B cell (primary cell): ENCODE measurements around the gene BCDIN3D. TPM values are rescaled to one million over a fixed set of nuclear protein-coding genes. Genes with fewer than 3 reads are reported as not detected.

Source experiments
- ATAC-seq: fragments of 200-7000 bp; cut with Tn5 transposase; one replicate; pipeline ENCODE4 v1.10.0; 2021; ENCODE audit warnings: low read depth, mild to moderate bottlenecking, moderate number of reproducible peaks, moderate library complexity
- CTCF ChIA-PET: fragments of 350-600 bp; sonication (Branson Sonifier 250); formaldehyde crosslinking; loops from one replicate; lab custom pipeline; 2021; ENCODE audit warnings: antibody characterized with exemption, inconsistent platforms; lab: Charles Lee
- POLR2A ChIA-PET: fragments of 350-600 bp; sonication (Branson Sonifier 250); formaldehyde crosslinking; loops from one replicate; lab custom pipeline; 2021; ENCODE audit warnings: antibody characterized with exemption; lab: Charles Lee
- DNase-seq: peaks from one replicate; pipeline ENCODE4 v3.0.0; 2013
- H2AFZ ChIP-seq: 2 replicates; pipeline ENCODE4 v1.6.1; 2012; ENCODE audit warnings: mild to moderate bottlenecking, low read depth, low read length; ENCODE audit not compliant: insufficient read depth, poor library complexity, severe bottlenecking
- H3K27ac ChIP-seq, 2 donors: 1 replicate in 1 of 2; 2 replicates in 1 of 2; pipeline ENCODE4 v1.5.1; 2012 to 2013; ENCODE audit warnings: low read length in 2 of 2, mild to moderate bottlenecking in 2 of 2, moderate library complexity in 1 of 2
- H3K27me3 ChIP-seq, 4 experiments: fragments of 200-600 bp in 1 of 4; sonication (generic) in 1 of 4; replicated peaks in 1 of 4; 1 replicate in 2 of 4; 2 replicates in 2 of 4; pipeline versions ENCODE4 v1.6.1 to v1.7.0; 2013 to 2016; ENCODE audit warnings: low read length in 3 of 4, mild to moderate bottlenecking in 2 of 4, mixed read lengths in 1 of 4, moderate library complexity in 1 of 4; ENCODE audit not compliant: insufficient read depth in 4 of 4, control insufficient read depth in 3 of 4; ENCODE audit errors: control extremely low read depth in 1 of 4
- H3K36me3 ChIP-seq, 2 experiments: replicated peaks in 1 of 2; 1 replicate in 1 of 2; 2 replicates in 1 of 2; pipeline versions ENCODE4 v1.6.1 to v1.7.1; 2013; ENCODE audit warnings: low read length in 1 of 2; ENCODE audit not compliant: insufficient read depth in 2 of 2, control insufficient read depth in 1 of 2; ENCODE audit errors: control extremely low read depth in 1 of 2, extremely low read depth in 1 of 2
- H3K4me1 ChIP-seq, 2 donors: fragments of 200-600 bp in 1 of 2; sonication (generic) in 1 of 2; 1 replicate in 1 of 2; 2 replicates in 1 of 2; pipeline versions ENCODE4 v1.5.1 to v1.6.1; 2013 to 2017; ENCODE audit warnings: low read length in 2 of 2; ENCODE audit not compliant: control insufficient read depth in 2 of 2, insufficient read depth in 2 of 2
- H3K4me2 ChIP-seq: replicated peaks from 2 replicates; pipeline ENCODE3; 2012; ENCODE audit warnings: mild to moderate bottlenecking, low read depth, low read length; ENCODE audit not compliant: poor library complexity, severe bottlenecking
- H3K4me3 ChIP-seq, 5 experiments: fragments of 200-600 bp in 1 of 5; sonication (generic) in 1 of 5; 1 replicate in 3 of 5; 2 replicates in 2 of 5; pipeline versions ENCODE4 v1.5.1 to v1.7.0; 2011 to 2016; ENCODE audit warnings: low read length in 4 of 5, mild to moderate bottlenecking in 4 of 5, low read depth in 2 of 5, control low read depth in 1 of 5, moderate library complexity in 1 of 5; ENCODE audit not compliant: insufficient read depth in 1 of 5; ENCODE audit errors: control extremely low read depth in 1 of 5, extremely low read depth in 1 of 5
- H3K79me2 ChIP-seq: fragments of 200-600 bp; sonication (generic); one replicate; pipeline ENCODE4 v1.6.0; 2016; ENCODE audit warnings: low read length; ENCODE audit not compliant: control insufficient read depth, insufficient read depth
- H3K9ac ChIP-seq: fragments of 200-600 bp; sonication (generic); 2 replicates; pipeline ENCODE4 v1.6.1; 2017; ENCODE audit warnings: mild to moderate bottlenecking, low read length, moderate library complexity
- H3K9me3 ChIP-seq, 3 donors: one replicate each; pipeline versions ENCODE4 v1.6.1 to v1.7.1; 2013; ENCODE audit warnings: low read length in 2 of 3; ENCODE audit not compliant: control insufficient read depth in 2 of 3, insufficient read depth in 1 of 3; ENCODE audit errors: control extremely low read depth in 1 of 3
- H4K20me1 ChIP-seq: 2 replicates; pipeline ENCODE4 v1.6.0; 2012; ENCODE audit warnings: mild to moderate bottlenecking, low read length; ENCODE audit not compliant: insufficient read depth, control insufficient read depth, poor library complexity, severe bottlenecking
- H3K27ac Mint-ChIP-seq: one replicate; pipeline ENCODE4 v1.8.0; 2021; ENCODE audit warnings: mixed read lengths
- H3K27me3 Mint-ChIP-seq: one replicate; pipeline ENCODE4 v1.8.0; 2021; ENCODE audit warnings: mixed read lengths
- H3K4me1 Mint-ChIP-seq: one replicate; pipeline ENCODE4 v1.8.0; 2021; ENCODE audit warnings: mixed read lengths
- H3K4me3 Mint-ChIP-seq: one replicate; pipeline ENCODE4 v1.8.0; 2021; ENCODE audit warnings: mixed read lengths
- H3K9me3 Mint-ChIP-seq: one replicate; pipeline ENCODE4 v1.8.0; 2022; ENCODE audit warnings: mixed read lengths; ENCODE audit not compliant: insufficient read depth
- EZH2 ChIP-seq: IDR thresholded peaks from 2 replicates; pipeline ENCODE4 v1.6.1; 2012; ENCODE audit warnings: borderline replicate concordance, low read depth, mild to moderate bottlenecking, moderate library complexity, low read length; ENCODE audit not compliant: insufficient read depth, poor library complexity, severe bottlenecking
- WGBS: methylation state at CpG from one replicate; pipeline ENCODE4 v1.1.5; 2013; ENCODE audit warnings: missing lambda C conversion rate; ENCODE audit not compliant: insufficient coverage; 5-methylcytosine and 5-hydroxymethylcytosine counted together
- intact Hi-C: fragments of 100-400 bp; cut with micrococcal nuclease; formaldehyde crosslinking; loops from one replicate; pipeline ENCODE4 v1.10.0; 2022
- polyA plus RNA-seq: library from polyadenylated mRNA; depleted of rRNA; stranded (reverse); fragments of >200 nt; gene quantifications from 2 replicates; pipeline ENCODE4 v1.2.3, GENCODE V29; 2012
- total RNA-seq, 2 donors: library from RNA; stranded (reverse); fragments of 120-200 nt in 1 of 2; gene quantifications; 1 replicate in 1 of 2; 2 replicates in 1 of 2; pipeline versions ENCODE4 v1.2.3 to v1.2.4, GENCODE V29; 2013 to 2022
- TF ChIP-seq, protein P1 (sequence below): fragments of 200-600 bp; IDR thresholded peaks from one replicate; pipeline ENCODE4 v1.8.0; 2022; ENCODE audit warnings: antibody characterized with exemption, mild to moderate bottlenecking

Gene BCDIN3D
- total and polyA plus RNA-seq, 2 donors (not counting 1 experiment from before 2014, with no cell fraction given) = 2.0 to 17.4 TPM

DNA sequence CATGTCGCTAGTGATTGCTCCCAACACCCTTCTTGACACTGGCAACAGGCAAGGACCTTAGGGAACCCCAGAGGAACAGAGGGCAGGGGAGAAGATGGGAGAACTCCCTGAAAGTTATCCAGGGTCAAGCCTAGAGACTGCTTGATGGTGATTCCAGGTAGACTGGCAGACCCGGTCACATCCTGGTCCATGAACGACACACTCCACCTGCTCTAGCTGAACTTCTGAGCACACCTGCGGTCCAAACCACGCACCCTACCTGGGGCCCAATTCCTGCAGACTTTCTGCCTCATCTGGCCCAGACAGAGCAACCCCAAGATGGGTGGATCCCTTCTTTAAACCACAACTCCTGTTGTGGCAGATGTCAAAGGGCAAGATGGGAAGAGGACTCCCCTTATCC, 48.9 kb downstream of the BCDIN3D start:
- 96% methylated on average over 4 of the region's 5 CpGs for WGBS
- ChIA-PET CTCF (no interaction called here), POLR2A (no interaction called here)
- ATAC-seq (no peak), DNase-seq (no peak)
- Histone ChIP-seq H3K79me2 (no peaks in the 10 kb centered on the region), H3K9me3 (no peaks in the 10 kb centered on the region), H3K27ac (no peak overlapping the region), H3K4me3 (no peak overlapping the region), H4K20me1 (no peaks in the 10 kb centered on the region), H2AFZ (no peak overlapping the region), H3K4me1 (no peaks in the 10 kb centered on the region), H3K4me2 (no peak overlapping the region), H3K27me3 (no peaks in the 10 kb centered on the region), H3K36me3 (peaks cover 0 to 12% of the 10 kb centered on the region in 2 experiments), H3K9ac (no peak overlapping the region)
- Mint-ChIP-seq H3K4me3 (no peak overlapping the region), H3K27ac (no peak overlapping the region), H3K9me3 (no peaks in the 10 kb centered on the region), H3K4me1 (no peaks in the 10 kb centered on the region), H3K27me3 (no peaks in the 10 kb centered on the region)
- intact Hi-C loops = no loop called here
- TF ChIP-seq, protein P1, sequence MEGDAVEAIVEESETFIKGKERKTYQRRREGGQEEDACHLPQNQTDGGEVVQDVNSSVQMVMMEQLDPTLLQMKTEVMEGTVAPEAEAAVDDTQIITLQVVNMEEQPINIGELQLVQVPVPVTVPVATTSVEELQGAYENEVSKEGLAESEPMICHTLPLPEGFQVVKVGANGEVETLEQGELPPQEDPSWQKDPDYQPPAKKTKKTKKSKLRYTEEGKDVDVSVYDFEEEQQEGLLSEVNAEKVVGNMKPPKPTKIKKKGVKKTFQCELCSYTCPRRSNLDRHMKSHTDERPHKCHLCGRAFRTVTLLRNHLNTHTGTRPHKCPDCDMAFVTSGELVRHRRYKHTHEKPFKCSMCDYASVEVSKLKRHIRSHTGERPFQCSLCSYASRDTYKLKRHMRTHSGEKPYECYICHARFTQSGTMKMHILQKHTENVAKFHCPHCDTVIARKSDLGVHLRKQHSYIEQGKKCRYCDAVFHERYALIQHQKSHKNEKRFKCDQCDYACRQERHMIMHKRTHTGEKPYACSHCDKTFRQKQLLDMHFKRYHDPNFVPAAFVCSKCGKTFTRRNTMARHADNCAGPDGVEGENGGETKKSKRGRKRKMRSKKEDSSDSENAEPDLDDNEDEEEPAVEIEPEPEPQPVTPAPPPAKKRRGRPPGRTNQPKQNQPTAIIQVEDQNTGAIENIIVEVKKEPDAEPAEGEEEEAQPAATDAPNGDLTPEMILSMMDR = no peak
- no peak for TF ChIP-seq EZH2

DNA sequence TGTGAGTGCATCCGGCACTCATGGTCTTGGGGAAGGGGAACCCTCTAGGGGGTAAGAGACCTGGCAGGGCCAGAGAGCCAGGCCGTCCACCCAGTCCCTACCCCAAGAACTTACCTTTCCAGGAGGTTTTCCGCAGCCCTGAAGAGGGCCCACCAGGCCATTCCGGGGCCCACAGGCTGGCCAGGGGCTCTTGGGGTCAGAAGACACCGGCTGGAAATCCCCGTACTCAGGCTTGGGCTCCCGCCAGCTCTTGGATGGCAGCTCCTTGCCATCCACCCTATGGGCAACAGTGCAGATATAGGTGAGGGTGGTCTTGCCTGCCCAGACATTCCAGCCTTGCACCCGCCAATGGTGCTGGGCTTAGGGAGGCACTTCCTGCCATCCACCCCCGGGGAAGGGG, 49.3 kb downstream of the BCDIN3D start:
- POLR2A ChIA-PET = no interaction called here
- DNase-seq (no peak), ATAC-seq (no peak)
- Histone ChIP-seq H4K20me1 (no peaks in the 10 kb centered on the region), H3K27me3 (no peaks in the 10 kb centered on the region), H3K4me1 (no peaks in the 10 kb centered on the region), H3K9ac (no peak overlapping the region), H3K9me3 (no peaks in the 10 kb centered on the region), H3K36me3 (peaks cover 0 to 12% of the 10 kb centered on the region in 2 experiments), H3K4me2 (no peak overlapping the region), H3K79me2 (no peaks in the 10 kb centered on the region), H3K27ac (no peak overlapping the region), H2AFZ (no peak overlapping the region), H3K4me3 (no peak overlapping the region)
- intact Hi-C loops = no loop called here
- H3K9me3 Mint-ChIP-seq = no peaks in the 10 kb centered on the region
- no peak overlapping the region for H3K4me3 Mint-ChIP-seq
- TF ChIP-seq EZH2 = no peak
- TF ChIP-seq, protein P1 = no peak
- no peak overlapping the region for H3K27ac Mint-ChIP-seq
- CTCF ChIA-PET = no interaction called here
- no peaks in the 10 kb centered on the region for H3K27me3 Mint-ChIP-seq
- WGBS = 94% methylated on average over 6 of the region's 9 CpGs
- H3K4me1 Mint-ChIP-seq = no peaks in the 10 kb centered on the region
